GM08714 (cell line): ENCODE data around the gene PLEKHG5.
"Not testable (repeated sequence)": the region's sequence is repeated elsewhere in the genome, so short reads cannot be mapped to it uniquely, and the experiment has no call there.

Experiments
- H3K4me3 ChIP-seq: fragments of 200-500 bp; sonication (Bioruptor generic); 2 replicates; pipeline ENCODE4 v1.5.1; 2014; ENCODE audit warnings: mild to moderate bottlenecking, low read length, inconsistent platforms
- ZNF274 ChIP-seq: IDR thresholded peaks from 2 replicates; pipeline ENCODE4 v1.6.1; 2012; ENCODE audit warnings: mild to moderate bottlenecking, low read depth, low read length

Gene PLEKHG5

GRCh38 chr1:6461538-6462411 is 29.7 kb downstream of the PLEKHG5 start:
- no peak overlapping the region for H3K4me3 ChIP-seq
- TF ChIP-seq ZNF274: no peak

- no peak for TF ChIP-seq ZNF274
- H3K4me3 ChIP-seq: no peak overlapping the region
Measured at GRCh38 chr1:6461051-6461530, 30.4 kb downstream of the PLEKHG5 start.

GRCh38 chr1:6460301-6461050 is 31.0 kb downstream of the PLEKHG5 start:
- TF ChIP-seq ZNF274: no peak
- no peak overlapping the region for H3K4me3 ChIP-seq

GRCh38 chr1:6459850-6460265 is 31.6 kb downstream of the PLEKHG5 start:
- no peak overlapping the region for H3K4me3 ChIP-seq
- TF ChIP-seq ZNF274: no peak

GRCh38 chr1:6456800-6457466 is 34.5 kb downstream of the PLEKHG5 start:
- no peak for TF ChIP-seq ZNF274

GRCh38 chr1:6455752-6456520 is 35.5 kb downstream of the PLEKHG5 start:
- H3K4me3 ChIP-seq: not testable (repeated sequence)

More at GRCh38 chr1:6456800-6457466, 34.5 kb downstream of the PLEKHG5 start:
- H3K4me3 ChIP-seq: no peak overlapping the region

- no peak overlapping the region for H3K4me3 ChIP-seq
- no peak for TF ChIP-seq ZNF274
Measured at GRCh38 chr1:6454856-6455751, 36.4 kb downstream of the PLEKHG5 start.

GRCh38 chr1:6453895-6454855 is 37.3 kb downstream of the PLEKHG5 start:
- not testable (repeated sequence) for H3K4me3 ChIP-seq

GRCh38 chr1:6450943-6451373 is 40.5 kb downstream of the PLEKHG5 start:
- no peak overlapping the region for H3K4me3 ChIP-seq
- no peak for TF ChIP-seq ZNF274

GRCh38 chr1:6450486-6450885 is 41.0 kb downstream of the PLEKHG5 start:
- H3K4me3 ChIP-seq: not testable (repeated sequence)

GRCh38 chr1:6450005-6450450 is 41.4 kb downstream of the PLEKHG5 start:
- no peak overlapping the region for H3K4me3 ChIP-seq
- no peak for TF ChIP-seq ZNF274
